22Rv1 (cell line): ENCODE results near the gene BEGAIN.

Experiments used
- ZFX ChIP-seq: fragments of 450-650 bp; IDR thresholded peaks from 2 replicates; pipeline ENCODE4 v1.6.1; 2017; ENCODE audit warnings: antibody characterized with exemption, borderline replicate concordance
- TF ChIP-seq, protein P1 (sequence below): fragments of 450-650 bp; IDR thresholded peaks from 2 replicates; pipeline ENCODE4 v1.5.1; 2017; ENCODE audit warnings: mild to moderate bottlenecking

DNA sequence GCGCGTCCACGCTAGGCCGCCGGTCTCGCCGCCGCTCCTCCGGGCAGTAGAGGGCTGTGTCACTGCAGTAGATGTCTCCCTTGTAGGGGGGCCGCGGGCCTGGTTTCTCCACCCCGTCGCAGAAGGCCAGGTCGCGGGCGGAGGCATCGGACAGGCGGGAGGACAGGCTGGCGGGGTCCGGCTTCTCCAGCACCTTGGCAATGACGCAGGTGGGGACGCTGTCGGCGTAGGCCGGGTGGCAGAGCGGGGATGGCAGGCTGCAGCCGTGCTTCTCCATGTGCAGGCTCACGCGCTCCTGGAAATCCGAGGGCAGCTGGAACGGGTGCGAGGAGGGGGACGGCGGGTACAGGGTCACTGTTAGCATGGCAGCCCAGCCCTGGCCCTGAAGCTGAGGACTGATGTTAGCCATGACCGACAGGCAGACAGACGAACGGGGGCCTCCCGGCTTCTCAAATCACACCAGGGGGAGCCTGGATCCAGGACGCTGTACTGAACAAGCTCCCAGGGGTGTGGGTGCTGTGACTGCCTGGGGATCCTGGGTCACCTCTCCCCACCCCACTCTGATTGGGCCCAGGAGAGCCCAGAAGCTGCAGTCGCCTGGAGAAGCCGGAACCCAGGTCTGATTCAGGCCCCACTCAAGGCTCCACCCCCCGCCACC, 48.1 kb downstream of the BEGAIN start:
- TF ChIP-seq, protein P1, sequence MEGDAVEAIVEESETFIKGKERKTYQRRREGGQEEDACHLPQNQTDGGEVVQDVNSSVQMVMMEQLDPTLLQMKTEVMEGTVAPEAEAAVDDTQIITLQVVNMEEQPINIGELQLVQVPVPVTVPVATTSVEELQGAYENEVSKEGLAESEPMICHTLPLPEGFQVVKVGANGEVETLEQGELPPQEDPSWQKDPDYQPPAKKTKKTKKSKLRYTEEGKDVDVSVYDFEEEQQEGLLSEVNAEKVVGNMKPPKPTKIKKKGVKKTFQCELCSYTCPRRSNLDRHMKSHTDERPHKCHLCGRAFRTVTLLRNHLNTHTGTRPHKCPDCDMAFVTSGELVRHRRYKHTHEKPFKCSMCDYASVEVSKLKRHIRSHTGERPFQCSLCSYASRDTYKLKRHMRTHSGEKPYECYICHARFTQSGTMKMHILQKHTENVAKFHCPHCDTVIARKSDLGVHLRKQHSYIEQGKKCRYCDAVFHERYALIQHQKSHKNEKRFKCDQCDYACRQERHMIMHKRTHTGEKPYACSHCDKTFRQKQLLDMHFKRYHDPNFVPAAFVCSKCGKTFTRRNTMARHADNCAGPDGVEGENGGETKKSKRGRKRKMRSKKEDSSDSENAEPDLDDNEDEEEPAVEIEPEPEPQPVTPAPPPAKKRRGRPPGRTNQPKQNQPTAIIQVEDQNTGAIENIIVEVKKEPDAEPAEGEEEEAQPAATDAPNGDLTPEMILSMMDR: no peak
- no peak for TF ChIP-seq ZFX
